Measurements from ENCODE around the gene KLHL15.
"Not testable (repeated sequence)": the region's sequence is repeated elsewhere in the genome, so short reads cannot be mapped to it uniquely, and the experiment has no call there.

KLHL15 gene

DNA sequence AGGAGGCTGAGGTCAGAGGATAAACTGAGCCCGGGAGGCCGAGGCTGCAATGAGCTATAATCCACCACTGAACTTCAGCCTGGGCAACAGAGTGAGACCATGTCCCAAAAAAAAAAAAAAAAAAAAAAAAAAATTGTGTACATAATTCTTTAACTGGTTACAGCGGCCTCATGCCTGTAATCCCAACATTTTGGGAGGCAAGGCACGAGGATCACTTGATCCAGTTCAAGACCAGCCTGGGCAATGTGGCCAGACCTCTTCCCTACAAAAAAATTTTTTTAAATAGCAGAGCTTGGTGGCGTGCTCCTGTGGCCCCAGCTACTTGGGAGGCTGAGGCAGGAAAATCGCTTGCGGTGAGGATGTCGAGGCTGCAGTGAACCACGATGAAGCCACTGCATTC lies 9.3 kb downstream of the KLHL15 start:
- DNase-seq = no peak

DNA sequence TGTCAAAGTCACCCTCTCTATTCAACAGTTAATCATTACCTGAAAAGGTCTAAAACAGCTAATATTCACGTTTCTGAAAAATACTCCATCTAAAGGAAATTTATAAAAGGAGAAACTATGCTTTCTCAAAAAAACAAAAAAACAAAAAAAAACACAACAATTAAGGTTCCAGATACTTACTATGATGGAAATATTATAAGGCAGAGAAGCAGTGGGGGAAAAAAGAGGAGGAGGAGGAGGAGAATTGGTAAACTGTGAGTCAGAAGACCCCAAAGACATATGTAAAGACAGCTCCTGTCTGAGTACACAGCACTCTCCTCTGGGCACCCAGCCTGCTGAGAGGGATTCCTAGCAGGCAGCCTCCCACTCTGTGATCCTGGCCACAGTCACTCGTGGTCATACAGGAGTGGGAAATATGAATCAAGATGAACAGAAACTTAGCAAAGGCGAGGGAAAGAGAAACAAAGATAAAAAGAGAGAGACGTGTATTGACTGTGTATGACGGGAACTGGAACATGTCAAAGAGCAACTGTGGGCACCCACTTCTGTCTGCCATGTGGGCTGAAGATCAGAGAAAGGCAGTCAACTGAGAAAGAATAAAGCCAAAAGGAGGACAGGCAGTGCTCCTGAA lies 12.5 kb downstream of the KLHL15 start:
- no peak for DNase-seq

- DNase-seq = no peak
Measured at GRCh38 chrX:24012266-24012665, 14.7 kb downstream of the KLHL15 start.

DNA sequence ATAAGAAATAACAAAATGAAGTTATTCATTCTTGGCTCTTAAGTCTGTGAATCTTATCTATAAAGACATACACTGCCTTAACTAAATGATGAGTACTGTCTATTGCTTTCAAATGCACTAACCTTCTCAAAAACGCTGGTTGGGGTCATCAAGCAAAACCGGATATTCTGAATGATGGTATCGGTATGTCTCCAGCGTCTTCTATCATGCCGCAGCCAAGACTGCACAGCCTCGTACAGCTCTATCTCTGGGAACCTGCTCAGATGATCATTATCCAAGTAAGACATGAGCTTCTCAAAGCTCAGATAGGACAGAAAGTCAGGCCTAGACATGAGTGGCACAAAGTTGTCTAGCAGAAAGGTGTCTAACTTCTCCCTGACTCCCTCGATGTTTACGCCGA lies 21.1 kb downstream of the KLHL15 start:
- DNase-seq = no peak

- DNase-seq = no peak
Measured at GRCh38 chrX:24005028-24005427, 22.0 kb downstream of the KLHL15 start.

- no peak for DNase-seq
Measured at GRCh38 chrX:24002792-24003191, 24.2 kb downstream of the KLHL15 start.

GRCh38 chrX:24002167-24002566 lies 24.8 kb downstream of the KLHL15 start:
- no peak for DNase-seq

DNA sequence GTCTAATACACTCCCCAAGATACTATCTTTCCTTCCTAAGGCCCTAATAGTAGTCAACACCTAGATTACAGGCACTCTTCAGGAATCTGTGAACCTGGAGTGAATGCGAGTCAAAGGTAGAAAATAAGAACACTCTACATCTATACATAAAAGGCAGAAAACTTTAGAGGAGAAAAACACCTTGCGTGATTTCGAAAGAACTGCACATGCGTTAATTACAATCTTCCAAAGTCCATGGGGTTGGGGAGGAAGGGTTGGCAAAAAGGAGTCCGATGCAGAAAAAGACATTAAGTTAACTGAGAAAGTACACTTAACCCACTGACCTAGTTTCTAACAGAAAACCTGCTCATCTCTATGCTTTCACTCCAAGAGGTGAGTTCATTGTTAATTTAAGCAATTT lies 27.3 kb downstream of the KLHL15 start:
- no peak for DNase-seq

DNA sequence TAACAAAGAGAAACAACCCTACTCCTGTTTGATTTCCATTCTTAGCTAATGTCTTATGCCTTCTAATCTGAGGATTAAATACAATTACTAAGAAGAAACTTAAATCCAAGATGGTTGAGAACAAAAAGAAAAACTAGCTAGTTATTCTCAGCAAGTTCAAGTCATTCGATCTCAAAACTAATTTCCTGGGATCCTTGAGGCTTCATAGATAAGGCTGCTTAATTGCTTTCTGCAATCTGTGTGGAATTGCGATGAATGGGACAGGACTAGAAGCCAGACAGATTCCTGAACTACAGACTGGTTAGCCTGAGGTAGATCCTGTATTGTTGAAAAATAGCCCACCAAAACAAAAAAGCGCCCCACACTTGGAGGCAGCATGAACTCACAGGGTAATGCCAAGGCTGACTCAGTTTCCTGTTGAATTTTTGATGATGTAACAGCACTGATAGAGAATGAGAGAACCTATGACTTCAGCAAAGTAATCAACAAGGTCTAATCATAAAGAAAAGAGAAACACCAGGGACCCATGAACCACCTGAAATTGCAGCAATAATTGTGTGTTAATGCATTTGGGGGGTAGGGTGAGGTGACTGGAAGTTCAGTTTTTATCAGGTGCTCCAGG lies 33.9 kb downstream of the KLHL15 start:
- no peak for DNase-seq

DNA sequence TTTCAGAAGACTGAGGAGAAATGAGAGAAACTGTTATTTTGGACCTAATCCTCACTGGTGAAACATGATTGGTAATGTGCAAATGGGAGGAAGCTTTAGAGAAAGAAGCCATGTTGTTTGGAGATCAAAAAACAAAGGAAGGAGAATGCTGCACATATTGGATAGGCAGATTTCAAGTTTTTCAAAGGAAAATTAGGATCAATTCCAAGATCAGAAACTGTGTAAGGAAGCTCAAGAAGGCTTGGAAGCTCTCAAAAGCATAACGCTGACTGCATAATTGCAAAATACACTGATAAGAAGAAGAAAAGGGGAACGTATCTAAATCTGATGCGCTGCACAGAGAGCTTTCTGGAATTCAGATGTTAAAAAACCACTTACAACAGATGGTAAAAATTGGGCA lies 34.6 kb downstream of the KLHL15 start:
- no peak for DNase-seq

DNA sequence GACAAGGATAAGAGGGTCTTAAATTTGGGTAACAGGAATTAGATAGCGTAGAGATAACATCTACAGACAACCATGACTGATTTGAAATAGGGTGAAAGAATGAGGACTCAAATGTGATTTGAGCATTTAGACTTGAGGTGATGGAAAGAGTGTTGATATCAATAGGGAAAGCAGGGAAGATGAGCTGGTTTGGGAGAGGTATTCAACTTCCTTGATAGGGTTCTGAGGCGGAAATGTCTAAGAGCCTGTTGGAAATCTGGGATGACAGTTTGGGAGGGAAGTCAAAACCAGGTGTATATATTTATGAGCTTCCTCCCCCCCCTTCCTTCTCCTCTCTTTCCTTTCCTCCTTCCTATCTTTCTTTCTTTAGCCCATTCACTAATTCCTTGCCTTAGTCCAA lies 36.5 kb downstream of the KLHL15 start:
- DNase-seq = no peak

- no peak for DNase-seq
Measured at GRCh38 chrX:23989689-23990088, 37.3 kb downstream of the KLHL15 start.

DNA sequence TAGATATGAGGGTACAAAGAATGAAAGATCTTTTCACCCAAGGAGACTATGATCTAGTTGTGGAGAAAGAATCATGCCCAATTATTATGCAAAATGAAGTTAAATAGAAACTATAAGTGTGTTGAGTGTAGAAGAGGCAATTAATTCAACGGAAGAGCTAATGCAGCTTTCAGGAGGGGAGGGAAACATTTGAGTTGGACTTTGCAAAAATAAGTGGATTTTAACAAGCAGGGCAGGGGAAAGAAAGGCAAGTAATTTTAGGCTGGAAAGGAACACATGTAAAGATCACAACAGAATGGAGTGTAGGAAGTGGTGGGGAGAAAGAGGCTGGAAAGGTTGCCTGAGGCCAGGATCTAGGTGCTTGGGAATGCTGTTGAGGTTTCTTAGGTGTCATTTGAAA lies 44.1 kb downstream of the KLHL15 start:
- no peak for DNase-seq

DNA sequence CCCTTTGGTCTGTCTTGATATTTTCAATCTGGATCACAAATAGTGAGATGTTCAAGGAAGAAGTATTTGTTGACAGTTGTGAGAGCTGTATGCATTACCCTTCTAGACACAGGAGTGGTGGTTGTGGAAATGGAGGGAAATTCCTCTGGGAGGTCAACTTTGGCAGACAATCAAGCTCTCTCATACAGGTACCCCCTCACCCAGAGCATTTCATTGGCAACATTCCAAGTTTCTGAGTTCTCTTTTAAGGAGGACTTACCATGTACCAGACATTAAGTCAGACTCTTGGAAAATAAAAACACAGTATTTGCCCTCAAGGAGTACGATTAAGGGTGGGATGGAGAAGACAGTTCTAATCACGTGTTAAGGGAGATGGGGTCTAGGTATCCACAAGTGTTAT lies 45.3 kb downstream of the KLHL15 start:
- DNase-seq = no peak

- DNase-seq = no peak
Measured at GRCh38 chrX:23981222-23981621, 45.8 kb downstream of the KLHL15 start.

DNA sequence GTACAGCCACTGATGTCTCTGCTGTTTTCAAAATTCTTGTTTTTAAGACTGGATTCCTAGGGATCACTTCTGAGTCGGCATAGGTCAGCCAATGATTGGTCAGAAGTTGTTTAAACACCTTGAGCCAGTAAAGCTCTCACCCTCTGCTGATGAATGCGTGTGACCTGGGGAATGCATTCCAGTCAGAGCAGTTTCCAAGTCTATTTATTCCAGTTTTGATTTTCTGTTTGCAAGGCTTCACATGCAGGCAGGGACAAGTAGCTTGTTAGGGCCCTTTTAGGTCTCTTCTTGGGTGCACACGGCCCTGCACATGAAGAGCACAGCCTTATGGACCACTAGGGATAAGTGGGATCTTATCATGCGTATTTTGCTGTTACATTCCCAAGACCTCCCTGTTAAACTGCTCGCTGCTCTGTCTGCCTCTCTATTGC lies 47.0 kb downstream of the KLHL15 start:
- DNase-seq = no peak

GRCh38 chrX:23978491-23978890 lies 48.5 kb downstream of the KLHL15 start:
- DNase-seq = no peak

GRCh38 chrX:23965630-23966029 lies 61.4 kb downstream of the KLHL15 start:
- not testable (repeated sequence) for DNase-seq

DNA sequence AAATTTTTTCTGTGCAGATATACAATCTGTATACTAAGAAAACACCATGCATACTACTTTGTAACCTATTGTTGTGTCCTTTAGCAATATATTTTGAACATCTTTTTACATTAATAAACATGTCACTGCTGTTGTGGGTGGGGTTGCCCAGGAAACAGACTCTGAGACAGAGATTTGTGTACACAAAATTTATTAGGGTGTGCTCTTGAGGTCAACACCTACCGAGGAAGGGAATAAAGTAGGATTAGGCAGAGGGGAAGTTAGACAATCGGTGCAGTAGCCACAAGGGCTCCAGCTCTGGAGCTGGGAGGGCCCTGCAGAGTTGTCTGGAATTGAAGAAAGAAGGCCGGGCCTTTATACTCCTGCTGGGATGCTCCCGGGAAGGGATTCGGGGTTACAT lies 62.8 kb downstream of the KLHL15 start:
- no peak for DNase-seq

- DNase-seq = no peak
Measured at GRCh38 chrX:23959781-23960180, 67.2 kb downstream of the KLHL15 start.

DNA sequence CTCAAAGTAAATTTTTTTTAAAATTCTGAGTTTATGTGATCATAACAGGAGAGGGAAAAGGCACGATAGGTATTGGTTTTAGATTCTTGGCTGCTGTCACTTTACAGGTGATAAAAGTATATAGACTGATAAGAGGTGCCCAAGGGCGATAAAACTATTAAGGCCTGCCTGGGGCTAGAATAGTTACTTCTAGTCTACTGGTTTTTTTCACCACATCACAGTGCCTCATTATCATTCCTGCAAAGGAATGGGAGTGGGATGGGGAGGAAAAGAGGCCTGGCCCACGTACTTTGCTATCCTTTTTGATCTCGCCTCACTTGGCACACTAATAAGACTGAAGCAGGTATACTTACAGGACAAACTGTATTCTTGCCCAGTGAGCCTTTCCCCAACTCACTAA lies 72.6 kb downstream of the KLHL15 start:
- DNase-seq = no peak

GRCh38 chrX:23953908-23954269 lies 73.1 kb downstream of the KLHL15 start:
- no peak for DNase-seq

- DNase-seq = no peak
Measured at GRCh38 chrX:23952984-23953907, 73.7 kb downstream of the KLHL15 start.

DNA sequence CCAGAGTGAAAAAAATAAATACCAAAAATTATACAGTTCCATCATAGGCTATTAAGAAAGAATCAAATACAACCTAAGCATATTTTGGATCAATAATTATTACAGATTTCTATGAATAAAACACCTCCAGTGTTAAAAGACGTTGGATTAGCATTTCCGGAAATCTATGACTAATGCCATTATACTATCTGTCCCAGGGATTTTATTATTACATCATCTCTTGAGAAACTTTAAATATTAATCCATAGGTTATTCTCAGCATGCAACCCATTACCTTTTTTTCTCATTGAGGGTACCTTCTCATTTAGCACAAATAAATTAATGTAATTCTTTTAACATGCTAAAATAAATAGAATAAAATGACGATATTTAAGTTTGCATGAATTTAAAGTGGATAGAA lies 74.6 kb downstream of the KLHL15 start:
- DNase-seq = no peak

Measured in 8988T (cell line).